NCI-H460 (cell line): ENCODE data around the gene CNTNAP2. TPM values are rescaled to one million over a fixed set of nuclear protein-coding genes. Genes with fewer than 3 reads are reported as not detected.
A peak's percentile ranks its signal among the peaks of the same experiment; 100 is the strongest.

Experiments
- DNase-seq: peaks from one replicate; pipeline ENCODE4 v3.0.0-alpha.2; 2016; ENCODE audit warnings: low read depth; ENCODE audit errors: extremely low read depth
- total RNA-seq: library from RNA; depleted of rRNA; stranded (reverse); fragments of >200 nt; shearing (Covaris generic); gene quantifications from 2 replicates; pipeline ENCODE4 v1.2.3, GENCODE V29; 2014

Gene CNTNAP2
- total RNA-seq, 1 experiment from 2014 or later: 0.15 TPM

DNA sequence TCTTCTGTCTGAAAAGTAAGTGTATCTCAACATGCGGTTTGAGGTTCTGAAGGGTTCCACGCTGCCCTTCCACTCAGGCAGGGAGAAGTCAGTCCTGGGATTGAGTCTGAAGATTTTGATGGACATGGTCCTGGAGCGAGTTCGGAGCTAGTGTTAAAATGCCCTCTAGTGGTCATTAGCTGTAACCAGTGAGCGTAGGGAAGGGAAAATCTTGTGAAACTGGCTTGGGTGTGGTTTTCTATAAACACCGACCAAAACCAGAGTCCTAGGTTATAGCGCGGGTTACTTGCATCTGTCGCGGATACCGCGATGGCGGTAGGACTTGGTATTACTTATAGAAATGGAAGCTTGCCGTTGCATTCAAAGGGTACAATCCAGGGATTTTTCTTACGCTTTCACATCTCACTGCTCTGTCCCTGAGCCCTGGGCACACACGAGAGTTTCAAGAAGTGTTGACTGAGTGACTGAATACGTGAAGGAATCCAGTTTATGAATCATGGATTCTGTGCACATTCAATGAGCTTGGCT lies 2125.8 kb downstream of the CNTNAP2 start:
- DNase-seq: peak; percentile 58

DNA sequence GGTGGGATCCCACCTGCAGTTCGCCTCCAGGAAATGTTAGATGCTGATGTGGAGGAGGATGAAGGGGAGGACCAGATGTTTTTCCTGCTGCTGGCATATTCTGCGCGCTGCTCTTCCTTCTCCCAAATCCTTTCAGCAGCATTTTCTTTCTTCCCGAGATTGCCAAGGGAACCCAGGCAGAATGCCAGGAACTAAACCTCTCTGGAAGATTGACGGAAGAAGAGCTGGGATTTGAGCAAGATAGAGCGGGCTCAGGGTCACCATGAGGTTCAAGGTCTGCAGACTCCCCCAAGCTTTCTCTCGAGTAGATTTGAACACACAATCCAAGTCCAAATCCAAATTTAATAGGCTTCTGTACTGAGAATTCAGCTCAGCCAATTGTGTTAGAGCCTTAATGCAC lies 2128.8 kb downstream of the CNTNAP2 start:
- no peak for DNase-seq

DNA sequence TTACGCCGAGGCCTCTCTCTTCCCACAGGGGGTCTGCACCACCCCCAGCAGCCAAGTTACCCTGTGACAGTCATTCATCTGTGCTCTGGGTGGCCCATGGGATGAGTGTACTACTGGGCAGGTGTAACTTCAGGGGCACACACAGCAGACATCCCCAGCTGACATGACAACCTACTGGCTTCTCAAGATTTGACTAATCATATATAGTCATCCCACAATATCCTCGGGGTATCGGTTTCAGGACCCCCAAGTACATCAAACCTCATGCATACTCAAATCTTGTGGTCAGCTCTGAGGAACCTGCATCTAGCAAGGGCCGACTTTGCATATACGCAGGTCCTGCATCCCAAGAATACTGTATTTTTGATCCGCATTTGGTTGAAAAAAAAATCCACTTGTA lies 2137.0 kb downstream of the CNTNAP2 start:
- DNase-seq: no peak

DNA sequence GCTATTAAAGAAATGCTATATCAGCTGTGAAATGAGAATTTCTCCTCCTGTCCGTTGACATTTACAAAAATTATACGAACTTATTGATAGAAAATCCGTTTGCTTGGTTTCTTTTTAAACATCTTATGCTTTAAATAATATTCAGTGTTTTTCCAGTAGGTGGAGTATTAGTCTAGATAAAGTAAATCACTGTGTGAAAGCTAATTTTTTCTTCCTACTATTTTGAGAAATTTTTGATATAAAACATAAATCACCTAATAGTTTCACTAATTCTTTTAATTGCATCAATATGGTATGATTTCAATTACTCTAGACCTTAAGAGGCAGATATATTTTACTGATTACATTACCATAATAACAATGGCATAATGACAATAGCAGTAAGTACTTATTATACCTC lies 2138.7 kb downstream of the CNTNAP2 start:
- DNase-seq: no peak

DNA sequence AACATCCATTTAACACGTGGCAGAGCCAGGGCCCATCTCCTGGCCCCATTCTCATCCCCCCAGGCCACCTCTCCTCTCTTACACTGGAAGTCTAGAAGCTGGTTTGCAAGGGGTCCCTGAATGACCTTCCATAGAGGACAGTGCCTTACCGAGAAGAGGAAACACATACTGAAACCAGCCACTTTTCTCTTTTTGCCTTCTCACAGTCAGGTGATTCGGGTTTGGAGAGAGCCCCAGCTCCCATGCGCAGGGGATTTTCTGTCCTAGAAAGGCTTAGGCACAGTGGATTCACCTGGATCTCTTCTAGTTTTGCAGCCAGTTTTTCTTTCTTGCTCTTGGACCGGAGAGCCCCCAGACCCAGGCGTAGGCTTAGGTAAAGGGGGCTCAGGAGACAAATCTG lies 2139.8 kb downstream of the CNTNAP2 start:
- no peak for DNase-seq

DNA sequence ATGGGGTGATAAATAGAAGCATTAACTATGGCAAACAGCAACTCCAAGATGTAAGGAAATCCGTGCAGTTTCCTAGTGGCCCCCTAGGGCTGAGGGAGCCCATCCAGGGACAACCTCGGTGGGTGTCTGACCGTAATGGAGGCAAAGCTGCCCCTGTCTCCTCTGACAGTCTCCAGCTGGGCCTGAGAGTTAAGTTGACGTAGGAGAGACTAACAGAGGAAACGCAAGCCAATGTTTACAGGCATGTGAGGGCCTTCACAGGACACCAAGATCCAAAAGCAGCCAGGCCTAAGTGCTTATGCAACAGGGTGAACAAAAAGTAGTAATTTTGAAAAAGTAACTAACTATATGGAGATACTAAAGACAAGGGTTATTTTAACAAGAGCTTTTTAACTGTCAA lies 2144.0 kb downstream of the CNTNAP2 start:
- no peak for DNase-seq

DNA sequence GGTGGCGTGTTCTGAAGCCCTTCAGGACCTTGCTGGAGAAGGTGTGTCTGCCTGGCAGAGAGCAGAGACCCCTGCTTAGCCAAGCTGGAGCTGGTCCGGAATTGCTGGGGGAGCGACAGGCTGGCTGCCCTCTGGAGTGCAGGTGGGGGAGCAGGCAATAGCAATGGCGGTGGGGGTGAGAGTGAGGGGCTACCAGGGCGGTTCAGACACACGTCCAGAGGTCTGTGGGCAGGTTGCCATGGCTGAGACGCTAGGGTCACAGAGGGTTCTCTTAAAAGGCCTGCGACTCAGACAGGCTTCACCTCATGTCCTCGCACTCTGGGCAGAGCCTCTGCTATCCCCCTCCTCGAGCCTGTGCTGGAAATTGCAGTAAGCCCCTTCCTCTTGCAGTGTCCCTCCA lies 2144.9 kb downstream of the CNTNAP2 start:
- no peak for DNase-seq

DNA sequence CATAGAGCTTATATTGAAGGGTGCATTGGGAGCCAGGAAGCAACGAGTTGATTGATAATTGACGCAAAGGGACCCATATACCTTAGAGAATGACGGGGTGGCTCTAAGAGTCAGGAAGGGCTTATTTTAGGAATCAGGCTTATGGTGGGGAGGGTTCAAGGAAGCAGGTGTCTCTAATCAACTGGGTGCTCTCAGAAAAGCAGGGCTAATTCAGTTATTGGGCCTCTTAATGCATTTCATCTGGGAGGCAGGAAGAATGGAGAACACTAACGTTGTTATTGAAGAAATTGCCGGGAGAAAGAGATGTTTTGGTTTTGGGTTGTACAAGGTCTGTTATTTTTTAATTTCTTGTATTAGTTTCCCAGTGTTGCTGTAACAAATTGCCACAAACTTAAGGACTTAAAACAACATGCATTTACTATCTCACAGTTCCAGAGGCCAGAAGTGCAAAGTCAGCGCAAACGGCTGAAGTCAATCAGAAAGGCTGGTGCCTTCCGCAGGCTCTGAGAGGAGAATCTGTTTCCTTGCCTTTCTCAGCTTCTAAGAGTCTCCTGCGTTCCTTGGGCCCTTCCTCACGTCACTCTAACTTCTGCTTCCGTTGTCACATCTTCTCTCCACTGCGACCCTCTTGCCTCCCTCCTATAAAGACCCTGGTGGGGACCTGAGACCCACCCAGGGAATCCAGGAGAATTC lies 2145.5 kb downstream of the CNTNAP2 start:
- DNase-seq: no peak

DNA sequence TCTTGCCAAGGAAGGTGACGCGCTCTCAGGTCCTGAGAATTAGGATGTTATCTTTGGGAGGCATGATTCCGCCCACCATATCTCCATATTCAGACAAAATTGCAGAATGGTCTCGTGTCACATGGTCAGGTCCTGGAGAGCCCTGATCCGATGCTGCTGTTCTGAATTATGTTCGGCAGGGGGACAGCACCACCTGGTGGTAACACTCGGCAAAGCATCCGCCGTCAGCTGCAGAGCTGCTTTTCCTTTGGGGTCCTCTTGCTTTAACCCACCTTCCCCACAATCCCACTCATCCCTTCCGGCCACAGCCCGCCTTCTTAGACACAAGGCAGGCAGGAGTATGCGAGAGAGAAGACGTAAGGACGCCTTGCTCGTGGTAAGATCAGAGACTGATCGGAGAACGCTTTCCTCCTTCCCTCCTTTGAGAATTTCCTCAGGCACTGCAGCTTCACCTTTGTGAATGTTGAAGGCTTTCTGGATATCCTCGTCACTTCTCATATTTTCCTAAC lies 2146.2 kb downstream of the CNTNAP2 start:
- peak; percentile 41 for DNase-seq

DNA sequence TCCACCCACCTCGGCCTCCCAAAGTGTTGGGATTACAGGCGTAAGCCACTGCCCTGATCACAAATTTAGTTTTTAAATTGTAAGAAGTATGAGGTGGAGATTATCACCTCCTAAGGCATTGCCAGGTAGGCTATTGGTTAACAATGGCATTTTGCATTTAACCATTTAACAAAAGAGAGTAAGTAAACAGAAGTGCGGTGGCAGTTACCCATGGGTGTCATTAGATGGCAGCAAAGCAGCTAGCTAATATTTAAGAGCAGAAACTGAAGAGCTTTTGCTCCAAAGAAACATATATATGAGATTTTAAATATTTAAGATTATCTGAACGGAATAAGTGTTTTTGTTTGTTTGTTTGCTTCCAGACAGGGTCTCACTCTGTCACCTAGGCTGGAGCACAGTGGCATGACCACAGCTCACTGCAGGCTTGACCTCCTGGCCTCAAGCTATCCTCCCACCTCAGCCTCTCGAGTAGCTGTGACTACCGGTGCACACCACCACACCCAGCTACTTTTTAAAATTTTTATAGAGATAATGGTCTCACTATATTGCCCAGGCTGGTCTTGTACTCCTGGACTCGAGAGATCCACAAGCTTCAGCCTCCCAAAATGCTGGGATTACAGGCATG lies 2148.4 kb downstream of the CNTNAP2 start:
- peak; percentile 25 for DNase-seq

DNA sequence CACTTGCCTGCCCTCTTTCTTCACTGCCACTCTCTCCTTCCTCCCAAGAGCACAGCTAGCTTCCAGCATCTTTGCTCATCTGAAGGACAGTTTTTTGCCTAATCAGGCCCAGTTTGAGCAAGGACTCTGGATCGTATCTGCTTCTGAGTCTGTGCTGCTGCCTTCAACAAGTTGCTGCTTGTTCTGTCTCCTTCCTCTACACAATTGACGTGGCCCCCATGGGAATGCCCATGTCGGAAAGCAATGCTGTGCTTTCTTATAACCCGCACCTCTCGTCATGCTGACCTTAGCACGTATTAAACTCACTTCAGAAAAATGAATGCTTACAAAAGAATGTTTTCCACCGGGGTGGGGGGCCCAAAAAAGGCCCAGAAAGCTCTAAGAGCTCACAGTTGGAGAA lies 2149.3 kb downstream of the CNTNAP2 start:
- DNase-seq: no peak

DNA sequence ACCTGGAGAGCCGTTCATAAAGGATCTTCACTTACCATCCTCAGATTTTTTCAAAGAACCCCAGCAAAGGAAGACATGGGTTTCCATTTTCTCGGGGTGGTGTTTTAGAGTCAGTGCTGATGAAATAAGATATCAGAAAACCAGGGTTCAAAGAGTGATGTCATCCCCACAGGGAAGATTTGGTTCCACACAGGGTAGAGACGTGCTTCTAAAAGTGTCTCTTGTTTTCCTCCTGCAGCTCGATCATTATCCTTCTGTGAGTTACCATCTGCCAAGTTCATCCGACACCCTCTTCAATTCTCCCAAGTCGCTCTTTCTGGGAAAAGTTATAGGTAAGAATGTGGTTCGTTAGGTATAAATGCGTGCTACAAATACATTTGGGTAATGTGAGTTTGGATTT lies 2150.2 kb downstream of the CNTNAP2 start:
- no peak for DNase-seq

DNA sequence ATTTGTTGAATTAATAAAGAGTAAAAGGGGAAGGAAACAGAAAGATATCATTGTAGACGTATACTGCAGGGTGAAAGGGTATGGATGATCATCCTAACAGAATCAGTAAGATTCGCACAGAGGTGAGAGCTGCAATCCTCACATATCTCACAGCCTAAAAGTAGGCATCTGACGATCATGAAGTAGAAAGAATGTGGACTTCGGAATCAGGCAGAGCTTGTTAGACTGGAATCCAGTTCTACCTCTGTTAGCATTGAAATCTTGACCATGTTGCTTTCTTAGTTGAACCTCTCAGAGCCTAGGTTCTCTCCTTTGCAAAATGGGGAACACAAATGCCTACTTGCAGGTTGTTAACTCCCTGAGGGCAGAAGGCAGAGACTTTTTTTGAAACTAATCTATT lies 2154.0 kb downstream of the CNTNAP2 start:
- DNase-seq: no peak

DNA sequence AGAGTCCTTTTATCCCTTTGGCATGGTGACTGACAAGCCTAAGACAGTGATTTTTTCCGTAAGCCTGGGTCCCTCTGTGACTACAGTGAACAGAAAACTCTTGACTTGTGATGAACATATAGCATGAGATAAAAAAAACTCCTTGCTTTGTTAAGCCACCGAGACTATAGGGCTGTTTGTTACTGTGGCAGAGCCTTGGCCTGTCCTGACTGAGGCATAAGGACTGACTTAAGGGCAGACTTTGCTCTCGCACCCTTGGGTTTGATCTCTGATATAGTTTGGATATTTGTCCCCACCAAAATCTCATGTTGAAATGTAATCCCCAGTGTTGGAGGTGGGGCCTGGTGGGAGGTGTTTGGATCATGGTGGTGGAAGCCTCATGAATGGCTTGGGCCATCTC lies 2157.5 kb downstream of the CNTNAP2 start:
- no peak for DNase-seq

DNA sequence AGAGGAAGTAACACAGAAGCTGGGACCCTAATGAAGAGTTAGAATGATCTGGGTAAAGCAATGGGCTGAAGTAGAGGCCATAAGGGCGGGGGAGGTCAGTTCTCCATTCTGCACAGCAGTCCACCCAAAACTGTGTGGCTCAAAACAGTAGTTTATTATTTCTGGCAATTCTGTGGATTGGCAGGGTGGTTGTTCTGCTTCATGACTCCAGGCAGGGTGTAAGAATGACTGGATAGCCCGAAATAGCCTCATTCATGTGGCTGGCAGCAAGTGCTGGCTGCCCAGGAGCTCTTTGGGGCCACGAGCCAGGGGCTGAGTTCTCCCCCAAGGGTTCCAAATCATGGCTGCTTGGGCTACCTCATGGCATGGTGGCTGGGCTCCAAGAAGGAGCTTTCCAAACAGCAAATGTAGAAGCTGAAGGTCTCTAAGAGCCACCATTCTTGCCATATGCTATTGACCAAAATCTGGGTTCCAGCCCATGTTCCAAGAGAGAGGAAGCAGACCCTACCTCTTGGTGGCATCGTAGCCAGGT lies 2158.8 kb downstream of the CNTNAP2 start:
- DNase-seq: no peak

DNA sequence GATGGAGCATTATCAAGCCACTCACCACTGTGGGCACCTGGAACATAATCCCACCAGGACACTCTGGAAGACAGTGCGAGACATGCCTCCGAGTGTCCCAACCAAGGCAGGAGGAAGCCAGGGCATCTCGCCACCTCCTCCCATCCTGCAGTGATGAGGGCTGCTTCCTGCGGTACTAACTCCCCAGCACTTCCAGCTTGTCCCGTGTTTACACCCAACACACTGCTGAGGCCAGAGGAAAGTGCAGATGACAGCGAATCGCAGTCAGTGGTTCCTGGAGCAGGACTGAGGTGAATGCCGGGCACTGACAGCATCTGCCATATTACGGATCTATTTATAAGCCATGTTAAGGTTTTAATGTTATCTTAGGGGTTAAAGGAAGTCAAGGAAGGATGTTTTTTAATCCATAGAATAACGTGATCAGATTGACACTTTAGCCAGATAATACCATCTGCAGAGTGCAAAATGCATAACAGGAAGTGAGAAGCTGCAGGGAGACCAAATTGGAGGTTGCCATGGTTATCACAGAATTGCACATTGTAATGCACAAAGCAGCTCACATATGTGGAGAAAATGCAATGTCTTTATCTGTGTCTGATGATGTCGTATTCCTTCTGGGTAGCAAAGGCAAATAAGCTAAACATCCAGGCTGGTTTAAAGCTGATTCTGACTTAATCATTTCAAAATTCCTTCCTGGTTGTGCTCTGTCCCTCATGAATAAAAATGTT lies 2159.9 kb downstream of the CNTNAP2 start:
- no peak for DNase-seq

DNA sequence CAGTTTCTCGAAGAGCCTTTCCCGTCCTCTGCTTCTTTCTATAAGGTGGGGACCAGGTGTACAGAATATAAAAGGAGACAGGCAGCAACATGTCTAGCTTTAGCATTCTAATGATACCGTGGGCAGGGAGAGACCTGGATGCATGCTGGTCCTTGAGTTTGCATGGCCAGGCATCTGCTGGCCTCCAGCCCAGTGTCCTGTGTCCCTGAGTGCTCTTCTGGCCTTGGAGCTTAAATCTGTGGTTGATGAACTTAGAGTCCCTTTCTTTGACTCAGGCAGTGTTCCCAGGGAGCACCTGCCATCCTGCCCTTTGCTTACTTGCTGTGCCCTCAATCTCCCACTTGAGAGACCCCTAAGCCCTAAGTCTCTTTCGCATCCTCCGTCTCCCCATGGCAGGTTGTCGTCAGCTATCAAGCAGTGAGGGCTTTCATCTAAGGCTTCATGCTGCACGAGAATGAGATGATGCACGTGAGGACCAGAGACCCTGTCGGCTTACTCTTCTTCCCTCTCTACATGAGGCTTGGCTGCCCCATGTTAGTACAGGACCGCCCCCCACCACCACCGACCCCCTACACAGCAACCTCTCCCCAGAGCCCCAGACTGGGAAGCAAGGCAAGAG lies 2160.6 kb downstream of the CNTNAP2 start:
- no peak for DNase-seq

DNA sequence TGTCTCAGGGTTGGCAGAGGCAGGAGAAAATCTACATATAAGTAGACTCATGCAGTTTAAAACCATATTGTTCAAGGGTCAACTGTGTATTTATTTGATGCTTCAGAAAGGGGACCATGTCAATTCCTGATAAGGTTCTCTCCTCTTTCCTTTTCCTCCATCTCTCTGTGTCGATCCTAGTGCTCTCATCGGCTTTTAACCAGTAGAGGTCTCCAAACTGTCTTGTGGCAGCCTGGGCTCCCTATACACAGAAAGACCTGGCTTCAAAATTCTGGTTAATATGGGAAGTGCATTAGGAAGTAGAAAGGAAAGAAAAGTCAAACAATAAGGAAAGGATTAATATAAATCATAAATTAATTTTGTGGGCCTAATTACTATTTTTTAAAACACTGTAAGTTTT lies 2169.5 kb downstream of the CNTNAP2 start:
- no peak for DNase-seq

DNA sequence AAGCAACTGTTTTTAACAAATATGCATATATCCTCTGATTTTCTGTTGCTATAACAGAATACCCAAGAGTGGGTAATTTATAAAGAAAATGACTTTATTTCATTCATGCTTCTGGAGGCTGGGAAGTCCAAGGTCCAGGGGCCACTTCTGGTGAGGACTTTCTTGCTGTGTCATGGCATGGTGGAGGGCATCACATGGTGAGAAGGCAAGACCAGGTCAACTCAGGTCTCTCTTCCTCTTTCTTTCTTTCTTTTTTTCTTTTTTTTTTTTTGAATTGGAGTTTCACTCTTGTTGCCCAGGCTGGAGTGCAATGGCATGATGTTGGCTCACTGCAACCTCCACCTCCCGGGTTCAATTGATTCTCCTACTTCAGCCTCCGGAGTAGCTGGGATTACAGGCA lies 2170.9 kb downstream of the CNTNAP2 start:
- DNase-seq: no peak

DNA sequence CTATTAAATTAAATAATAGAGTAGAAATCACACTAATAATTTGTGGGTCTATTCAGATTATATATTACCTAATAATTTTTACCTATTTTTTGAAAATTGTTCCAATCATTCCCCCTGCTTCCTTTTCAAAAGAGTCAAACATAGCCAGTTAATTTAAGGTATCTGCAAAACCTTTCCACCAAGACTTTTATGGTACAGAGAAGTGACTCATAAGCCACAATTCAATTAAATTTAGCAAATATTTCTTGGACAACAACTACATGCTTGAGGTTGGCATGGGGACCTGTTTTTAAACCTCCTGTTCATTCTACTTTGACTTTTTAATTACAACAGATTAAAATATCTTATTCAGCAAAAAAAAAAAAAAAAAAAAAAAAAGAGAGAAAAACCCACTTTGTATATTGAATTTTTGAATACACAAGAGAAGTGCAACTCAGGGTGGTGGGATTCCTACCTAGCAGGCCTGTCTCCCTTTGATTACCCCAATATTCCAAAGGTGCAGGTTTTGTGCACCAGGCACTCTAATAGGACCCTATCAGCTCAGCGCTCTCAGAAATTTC lies 2172.1 kb downstream of the CNTNAP2 start:
- no peak for DNase-seq

DNA sequence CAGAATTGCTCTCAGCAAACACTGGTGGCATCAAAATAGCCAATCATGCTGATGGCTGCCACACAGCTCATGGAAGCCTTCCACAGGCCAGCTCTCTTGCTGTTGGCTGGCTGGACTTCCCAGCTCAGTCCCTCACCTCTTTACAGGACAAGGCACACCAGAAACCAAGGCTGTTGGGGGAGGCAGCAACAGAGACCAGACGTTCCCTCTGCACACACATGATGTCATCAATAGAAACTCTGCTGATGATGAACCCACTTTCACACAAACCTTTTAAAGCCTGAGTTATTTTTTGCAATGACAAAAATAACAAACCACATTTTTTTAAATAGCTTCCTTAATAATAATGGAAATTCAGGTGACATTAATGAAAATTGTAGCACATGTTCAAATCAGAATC lies 2173.0 kb downstream of the CNTNAP2 start:
- DNase-seq: no peak
